Superior temporal gyrus (tissue), 1 donor: ENCODE data around the gene STK11.

ENCODE experiments used
- DNase-seq: peaks from one replicate; pipeline ENCODE4 v3.0.0-alpha.2; 2016; ENCODE audit errors: extremely low spot score

STK11 gene

GRCh38 chr19:1225440-1226226, 20.1 kb downstream of the STK11 start:
- DNase-seq, result no peak

GRCh38 chr19:1226227-1226518, 20.6 kb downstream of the STK11 start:
- DNase-seq, result no peak

- no peak for DNase-seq
Observed at GRCh38 chr19:1226522-1227303, 21.1 kb downstream of the STK11 start.

GRCh38 chr19:1227304-1228054, 21.9 kb downstream of the STK11 start:
- no peak for DNase-seq

GRCh38 chr19:1228161-1228957, 22.8 kb downstream of the STK11 start:
- no peak for DNase-seq

- DNase-seq, result no peak
Observed at GRCh38 chr19:1229056-1229923, 23.7 kb downstream of the STK11 start.

- DNase-seq, result no peak
Observed at GRCh38 chr19:1229924-1230782, 24.6 kb downstream of the STK11 start.

- no peak for DNase-seq
Observed at GRCh38 chr19:1230783-1231489, 25.4 kb downstream of the STK11 start.

- DNase-seq, result no peak
Observed at GRCh38 chr19:1231729-1232637, 26.4 kb downstream of the STK11 start.

GRCh38 chr19:1232652-1233072, 27.1 kb downstream of the STK11 start:
- no peak for DNase-seq

- DNase-seq, result no peak
Observed at GRCh38 chr19:1233115-1233667, 27.6 kb downstream of the STK11 start.

- DNase-seq, result no peak
Observed at GRCh38 chr19:1234051-1234954, 28.7 kb downstream of the STK11 start.

GRCh38 chr19:1234955-1235380, 29.4 kb downstream of the STK11 start:
- DNase-seq, result no peak

- no peak for DNase-seq
Observed at GRCh38 chr19:1235625-1236538, 30.3 kb downstream of the STK11 start.

- DNase-seq, result no peak
Observed at GRCh38 chr19:1236576-1236975, 31.0 kb downstream of the STK11 start.
